Natural killer cell (primary cell): ENCODE measurements around the gene PATE1. TPM values are rescaled to one million over a fixed set of nuclear protein-coding genes. Genes with fewer than 3 reads are reported as not detected.
"Not testable (repeated sequence)": the region's sequence is repeated elsewhere in the genome, so short reads cannot be mapped to it uniquely, and the experiment has no call there.

Experiments
- ATAC-seq, 3 donors: fragments of 150-1000 bp in 2 of 3; fragments of 200-7000 bp in 1 of 3; cut with Tn5 transposase; 1 replicate in 1 of 3; 2 replicates in 2 of 3; pipeline ENCODE4 v1.10.0; 2021; ENCODE audit warnings: mild to moderate bottlenecking in 2 of 3, moderate library complexity in 2 of 3
- DNase-seq, 2 donors: peaks; one replicate each; pipeline versions ENCODE4 v3.0.0 to v3.0.0-alpha.2; 2013 to 2021; ENCODE audit warnings: mixed read lengths in 1 of 2
- H3K27ac ChIP-seq: one replicate; pipeline ENCODE4 v1.5.1; 2013; ENCODE audit warnings: mild to moderate bottlenecking, low read length
- H3K27me3 ChIP-seq: one replicate; pipeline ENCODE4 v1.6.1; 2013; ENCODE audit warnings: low read length; ENCODE audit not compliant: control insufficient read depth, insufficient read depth
- H3K36me3 ChIP-seq: one replicate; pipeline ENCODE4 v1.6.1; 2013; ENCODE audit warnings: low read length; ENCODE audit not compliant: control insufficient read depth, insufficient read depth
- H3K4me1 ChIP-seq: one replicate; pipeline ENCODE4 v1.6.1; 2013; ENCODE audit warnings: low read length; ENCODE audit not compliant: control insufficient read depth, insufficient read depth
- H3K4me3 ChIP-seq: one replicate; pipeline ENCODE4 v1.5.1; 2013; ENCODE audit warnings: low read length
- H3K9me3 ChIP-seq: one replicate; pipeline ENCODE4 v1.6.1; 2013; ENCODE audit warnings: low read length; ENCODE audit not compliant: control insufficient read depth, insufficient read depth
- H3K27ac Mint-ChIP-seq, 2 donors: one replicate each; pipeline ENCODE4 v1.8.0; 2022; ENCODE audit warnings: mild to moderate bottlenecking in 2 of 2, mixed read lengths in 2 of 2, moderate library complexity in 1 of 2
- H3K27me3 Mint-ChIP-seq, 2 donors: one replicate each; pipeline ENCODE4 v1.8.0; 2022; ENCODE audit warnings: low read depth in 2 of 2, mixed read lengths in 2 of 2
- H3K36me3 Mint-ChIP-seq: one replicate; pipeline ENCODE4 v1.8.0; 2022; ENCODE audit warnings: mixed read lengths
- H3K4me1 Mint-ChIP-seq, 2 donors: one replicate each; pipeline ENCODE4 v1.8.0; 2022; ENCODE audit warnings: mixed read lengths in 2 of 2
- H3K4me3 Mint-ChIP-seq: one replicate; pipeline ENCODE4 v1.8.0; 2022; ENCODE audit warnings: mild to moderate bottlenecking, moderate library complexity, mixed read lengths
- H3K9me3 Mint-ChIP-seq, 2 donors: one replicate each; pipeline ENCODE4 v1.8.0; 2022; ENCODE audit warnings: mixed read lengths in 2 of 2
- WGBS: methylation state at CpG from one replicate; pipeline ENCODE4 v1.1.7; 2013; ENCODE audit warnings: missing lambda C conversion rate; ENCODE audit not compliant: insufficient coverage; 5-methylcytosine and 5-hydroxymethylcytosine counted together
- intact Hi-C: fragments of 100-400 bp; cut with micrococcal nuclease; formaldehyde crosslinking; loops from one replicate; pipeline ENCODE4 v1.14.2; 2022
- total RNA-seq, 4 donors: library from RNA; stranded (reverse); fragments of 120-200 nt in 1 of 4; gene quantifications; one replicate each; pipeline versions ENCODE4 v1.2.3 to v1.2.4, GENCODE V29; 2013 to 2022
- TF ChIP-seq, protein P1 (sequence below): fragments of 200-600 bp; IDR thresholded peaks from one replicate; pipeline ENCODE4 v1.8.0; 2022; ENCODE audit warnings: antibody characterized with exemption

Gene PATE1, protein sequence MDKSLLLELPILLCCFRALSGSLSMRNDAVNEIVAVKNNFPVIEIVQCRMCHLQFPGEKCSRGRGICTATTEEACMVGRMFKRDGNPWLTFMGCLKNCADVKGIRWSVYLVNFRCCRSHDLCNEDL
- not detected for total RNA-seq
- total RNA-seq (2013) = not detected

DNA sequence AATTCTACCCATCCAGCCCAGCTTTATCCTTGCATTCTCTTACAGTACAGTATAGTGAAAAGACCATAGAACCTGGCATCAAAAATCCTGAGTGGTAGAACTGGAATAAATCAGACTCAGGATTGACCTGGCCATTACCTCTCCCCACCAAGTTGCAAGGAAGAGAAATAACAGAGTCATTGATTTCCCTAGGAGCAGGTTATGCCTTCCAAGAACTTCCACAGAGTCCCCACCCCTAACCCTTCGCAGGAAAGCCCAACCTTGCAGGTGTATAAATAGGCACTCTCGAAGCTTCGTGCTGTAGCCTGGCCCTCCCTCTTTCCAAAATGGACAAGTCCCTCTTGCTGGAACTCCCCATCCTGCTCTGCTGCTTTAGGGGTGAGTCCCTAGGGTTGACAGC, at the start of gene PATE1:
PATE1 (plus strand) TSS at position 301 of the 400 bp plus-strand sequence; CDS start at position 327, 26 bp downstream.
- no peak within 1 kb of the TSS for H3K27ac ChIP-seq
- H3K4me3 ChIP-seq = no peak within 1 kb of the TSS
- H3K9me3 Mint-ChIP-seq = no peaks in the 10 kb centered on the region
- no peaks in the 10 kb centered on the region for H3K4me1 ChIP-seq
- TF ChIP-seq, protein P1, sequence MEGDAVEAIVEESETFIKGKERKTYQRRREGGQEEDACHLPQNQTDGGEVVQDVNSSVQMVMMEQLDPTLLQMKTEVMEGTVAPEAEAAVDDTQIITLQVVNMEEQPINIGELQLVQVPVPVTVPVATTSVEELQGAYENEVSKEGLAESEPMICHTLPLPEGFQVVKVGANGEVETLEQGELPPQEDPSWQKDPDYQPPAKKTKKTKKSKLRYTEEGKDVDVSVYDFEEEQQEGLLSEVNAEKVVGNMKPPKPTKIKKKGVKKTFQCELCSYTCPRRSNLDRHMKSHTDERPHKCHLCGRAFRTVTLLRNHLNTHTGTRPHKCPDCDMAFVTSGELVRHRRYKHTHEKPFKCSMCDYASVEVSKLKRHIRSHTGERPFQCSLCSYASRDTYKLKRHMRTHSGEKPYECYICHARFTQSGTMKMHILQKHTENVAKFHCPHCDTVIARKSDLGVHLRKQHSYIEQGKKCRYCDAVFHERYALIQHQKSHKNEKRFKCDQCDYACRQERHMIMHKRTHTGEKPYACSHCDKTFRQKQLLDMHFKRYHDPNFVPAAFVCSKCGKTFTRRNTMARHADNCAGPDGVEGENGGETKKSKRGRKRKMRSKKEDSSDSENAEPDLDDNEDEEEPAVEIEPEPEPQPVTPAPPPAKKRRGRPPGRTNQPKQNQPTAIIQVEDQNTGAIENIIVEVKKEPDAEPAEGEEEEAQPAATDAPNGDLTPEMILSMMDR = no peak
- ATAC-seq = no peak
- no peaks in the 10 kb centered on the region for H3K36me3 ChIP-seq
- WGBS = 88% methylated on average over 3 of the region's 3 CpGs
- no peak within 1 kb of the TSS for H3K4me3 Mint-ChIP-seq
- H3K4me1 Mint-ChIP-seq = no peaks in the 10 kb centered on the region
- no peaks in the 10 kb centered on the region for H3K36me3 Mint-ChIP-seq
- DNase-seq = no peak
- no peak within 1 kb of the TSS for H3K27ac Mint-ChIP-seq
- H3K27me3 ChIP-seq = peaks cover 3% of the 10 kb centered on the region
- H3K27me3 Mint-ChIP-seq = peaks cover 6 to 15% of the 10 kb centered on the region in 2 donors
- intact Hi-C loops = no loop called here
- H3K9me3 ChIP-seq = no peaks in the 10 kb centered on the region

DNA sequence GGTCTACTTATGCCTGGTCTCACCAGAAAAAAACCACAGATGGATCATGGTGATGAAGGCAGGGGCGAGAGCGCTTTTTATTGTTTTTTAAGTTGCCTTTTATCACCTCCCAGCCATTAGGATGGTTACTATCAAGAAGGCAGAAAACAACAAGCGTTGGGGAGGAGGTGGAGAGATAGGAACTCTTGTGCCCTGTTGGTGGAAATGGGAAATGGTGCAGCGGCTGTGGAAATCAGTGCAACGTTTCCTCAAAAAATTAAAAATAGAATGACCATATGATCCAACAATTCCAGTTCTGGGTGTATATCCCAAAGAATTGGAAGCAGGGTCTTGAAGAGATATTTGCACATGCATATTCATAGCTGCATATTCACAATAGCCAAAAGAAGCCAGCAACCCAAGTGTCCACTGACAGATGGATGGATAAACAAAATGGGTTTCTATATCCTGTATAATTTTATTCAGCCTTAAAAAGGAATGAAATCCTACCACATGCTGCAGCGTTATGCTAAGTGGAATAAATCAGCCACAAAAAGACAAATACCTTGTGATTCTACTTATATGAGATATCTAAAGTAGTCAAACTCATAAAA, 45.0 kb upstream of the PATE1 start:
- TF ChIP-seq, protein P1 = no peak

DNA sequence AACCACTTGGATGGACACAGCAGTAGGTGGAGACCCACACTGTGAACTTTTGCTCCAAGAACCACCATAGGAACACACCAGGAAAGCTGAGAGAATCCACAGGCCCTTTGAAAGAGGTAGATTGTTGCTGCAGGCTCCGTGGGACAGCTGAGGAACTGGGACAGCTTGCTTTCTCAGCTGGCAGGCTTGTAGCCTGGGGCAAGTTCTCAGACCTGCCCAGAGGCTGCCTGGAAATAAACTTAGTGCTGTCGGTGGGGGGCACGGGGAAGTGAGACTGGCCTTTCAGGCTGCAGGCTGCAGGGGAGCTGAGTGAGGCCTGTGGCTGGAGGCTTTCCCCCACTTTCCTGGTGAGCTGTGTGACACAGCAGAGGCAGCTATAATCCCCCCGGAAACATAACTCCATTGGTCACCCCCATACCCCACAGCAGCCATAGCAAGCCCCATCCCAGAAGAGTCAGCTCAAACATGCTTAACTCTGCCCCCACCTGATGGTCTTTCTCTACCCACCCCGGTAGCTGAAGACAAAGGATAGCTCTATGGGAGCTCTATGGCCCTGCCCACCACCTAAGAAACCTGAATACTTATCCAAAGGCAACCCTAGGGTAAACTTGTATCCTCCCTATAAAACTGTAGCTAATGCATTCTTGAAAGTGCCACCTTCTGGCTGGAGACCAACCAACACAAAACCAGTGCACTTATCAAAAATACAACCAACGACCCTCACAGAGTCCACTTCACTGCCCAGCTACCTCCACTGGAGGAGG, 44.0 kb upstream of the PATE1 start:
- Histone ChIP-seq H3K27ac (no peak overlapping the region), H3K4me1 (no peaks in the 10 kb centered on the region), H3K27me3 (no peaks in the 10 kb centered on the region), H3K36me3 (no peaks in the 10 kb centered on the region), H3K4me3 (no peak overlapping the region), H3K9me3 (no peaks in the 10 kb centered on the region)
- Mint-ChIP-seq H3K27me3 (peaks cover 19 to 26% of the 10 kb centered on the region in 2 donors), H3K4me1 (no peaks in the 10 kb centered on the region), H3K4me3 (no peak overlapping the region), H3K9me3 (no peaks in the 10 kb centered on the region), H3K36me3 (no peaks in the 10 kb centered on the region), H3K27ac (no peak overlapping the region)
- WGBS = 57% methylated on average over 6 of the region's 6 CpGs
- no peak for DNase-seq
- no peak for ATAC-seq
- TF ChIP-seq, protein P1 = no peak
- intact Hi-C loops = no loop called here

More for the DNA sequence above, 45.0 kb upstream of the PATE1 start:
- ATAC-seq = no peak
- no peak overlapping the region for H3K4me3 ChIP-seq
- H3K27me3 Mint-ChIP-seq = peaks cover 18 to 23% of the 10 kb centered on the region in 2 donors
- no peaks in the 10 kb centered on the region for H3K9me3 ChIP-seq
- no peak overlapping the region for H3K4me3 Mint-ChIP-seq
- H3K27ac Mint-ChIP-seq = no peak overlapping the region
- WGBS = 70% methylated on average over 5 of the region's 6 CpGs
- intact Hi-C loops = no loop called here
- DNase-seq = no peak
- H3K27ac ChIP-seq = no peak overlapping the region
- H3K36me3 ChIP-seq = no peaks in the 10 kb centered on the region
- no peaks in the 10 kb centered on the region for H3K4me1 ChIP-seq
- no peaks in the 10 kb centered on the region for H3K27me3 ChIP-seq
- H3K4me1 Mint-ChIP-seq = no peaks in the 10 kb centered on the region
- H3K9me3 Mint-ChIP-seq = no peaks in the 10 kb centered on the region
- H3K36me3 Mint-ChIP-seq = no peaks in the 10 kb centered on the region

DNA sequence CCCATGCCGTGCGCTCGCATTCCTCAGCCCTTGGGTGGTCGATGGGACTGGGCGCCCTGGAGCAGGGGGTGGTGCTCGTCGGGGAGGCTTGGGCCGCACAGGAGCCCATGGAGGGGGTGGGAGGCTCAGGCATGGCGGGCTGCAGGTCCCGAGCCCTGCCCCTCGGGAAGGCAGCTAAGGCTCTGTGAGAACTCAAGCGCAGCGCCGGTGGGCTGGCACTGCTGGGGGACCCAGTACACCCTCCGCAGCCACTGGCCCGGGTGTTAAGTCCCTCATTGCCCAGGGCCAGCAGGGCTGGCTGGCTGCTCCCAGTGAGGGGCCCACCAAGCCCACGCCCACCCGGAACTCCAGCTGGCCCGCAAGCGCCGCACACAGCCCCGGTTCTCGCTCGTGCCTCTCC, 41.4 kb upstream of the PATE1 start:
- H3K27ac ChIP-seq, H3K36me3 ChIP-seq, DNase-seq, ATAC-seq, H3K27me3 ChIP-seq, H3K4me1 Mint-ChIP-seq, intact Hi-C loops, H3K27ac Mint-ChIP-seq, H3K9me3 Mint-ChIP-seq, H3K4me3 ChIP-seq, H3K9me3 ChIP-seq, H3K4me3 Mint-ChIP-seq, H3K36me3 Mint-ChIP-seq, H3K4me1 ChIP-seq: not testable (repeated sequence)
- peaks cover 14 to 24% of the 10 kb centered on the region in 2 donors for H3K27me3 Mint-ChIP-seq
- WGBS = 94% methylated on average over 17 of the region's 24 CpGs
